Raji (cell line): ENCODE results near the gene NEK2.

ENCODE experiments used
- POLR2A ChIP-seq: IDR thresholded peaks from 2 replicates; pipeline ENCODE4 v1.6.1; 2011; ENCODE audit warnings: low read depth, low read length, control low read depth; ENCODE audit not compliant: insufficient read depth

NEK2 gene

DNA sequence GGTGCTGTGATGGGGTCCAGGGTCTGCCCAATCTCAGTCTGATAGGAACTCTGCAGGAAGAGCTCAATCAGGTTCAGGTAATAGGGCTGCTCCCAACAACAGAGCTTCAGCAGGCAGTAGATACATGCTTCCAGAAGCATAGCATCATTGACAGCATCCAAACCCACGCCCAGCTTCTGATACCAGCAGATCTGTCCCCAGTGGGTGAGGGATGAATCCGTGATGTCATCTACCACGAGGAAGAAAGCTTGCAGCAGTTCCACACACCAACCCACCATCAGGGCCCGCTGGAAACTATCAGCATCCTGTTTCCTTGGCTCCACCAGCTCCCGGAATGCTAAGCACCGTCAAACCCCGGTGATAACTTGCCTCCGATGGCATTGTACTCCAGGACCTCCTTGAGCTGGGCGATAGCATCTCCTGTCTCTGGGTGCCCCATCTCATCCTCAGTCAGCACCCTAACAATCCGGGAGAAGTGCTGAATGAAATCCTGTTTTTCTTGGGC, 14.7 kb downstream of the NEK2 start:
- TF ChIP-seq POLR2A, result no peak

GRCh38 chr1:211656728-211657127, 18.7 kb downstream of the NEK2 start:
- TF ChIP-seq POLR2A, result no peak

DNA sequence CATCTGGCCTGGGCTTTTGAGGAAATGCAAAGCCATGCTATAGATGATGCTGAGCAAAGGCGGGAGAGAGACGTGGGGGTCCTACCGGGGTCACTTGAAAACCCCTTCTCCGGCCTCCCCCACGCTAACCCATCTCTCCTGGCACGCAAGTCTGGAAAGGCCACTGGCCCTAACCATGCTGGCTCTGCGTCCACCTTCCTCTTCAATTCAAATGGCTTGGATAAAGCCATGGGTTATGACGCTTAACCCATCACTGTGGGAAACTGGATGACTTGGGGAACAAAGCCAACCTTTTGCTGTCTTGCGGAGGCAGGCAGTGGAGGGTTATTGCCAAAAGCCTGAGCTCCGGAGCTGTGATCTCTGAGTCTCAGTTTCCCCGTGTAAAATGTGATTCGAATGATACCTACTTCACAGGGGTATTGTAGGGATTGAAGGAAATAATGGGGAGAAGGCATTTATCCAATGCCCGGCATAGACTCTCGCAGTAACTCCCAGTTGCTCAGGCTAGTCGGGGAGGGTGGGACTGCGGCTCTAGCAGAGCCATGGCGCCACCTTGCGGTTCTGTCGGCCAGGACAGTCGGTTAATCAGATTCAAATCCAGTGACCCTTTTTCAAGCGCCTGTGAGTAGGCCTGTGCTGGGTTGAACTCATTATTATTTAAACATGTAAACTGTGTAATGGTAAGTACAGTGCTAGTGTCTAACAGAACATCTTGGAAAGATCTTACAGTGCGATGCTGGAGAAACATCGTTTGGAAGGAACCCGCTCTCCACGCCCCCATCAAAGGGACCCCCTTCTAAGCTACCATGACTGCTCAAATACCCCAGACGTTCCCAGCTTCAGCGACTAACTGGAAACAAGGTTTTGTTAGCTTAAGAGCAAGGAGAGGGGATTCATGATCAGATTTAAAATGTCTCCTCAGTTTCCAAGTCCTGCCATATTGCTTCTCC, 20.3 kb downstream of the NEK2 start:
- no peak for TF ChIP-seq POLR2A

DNA sequence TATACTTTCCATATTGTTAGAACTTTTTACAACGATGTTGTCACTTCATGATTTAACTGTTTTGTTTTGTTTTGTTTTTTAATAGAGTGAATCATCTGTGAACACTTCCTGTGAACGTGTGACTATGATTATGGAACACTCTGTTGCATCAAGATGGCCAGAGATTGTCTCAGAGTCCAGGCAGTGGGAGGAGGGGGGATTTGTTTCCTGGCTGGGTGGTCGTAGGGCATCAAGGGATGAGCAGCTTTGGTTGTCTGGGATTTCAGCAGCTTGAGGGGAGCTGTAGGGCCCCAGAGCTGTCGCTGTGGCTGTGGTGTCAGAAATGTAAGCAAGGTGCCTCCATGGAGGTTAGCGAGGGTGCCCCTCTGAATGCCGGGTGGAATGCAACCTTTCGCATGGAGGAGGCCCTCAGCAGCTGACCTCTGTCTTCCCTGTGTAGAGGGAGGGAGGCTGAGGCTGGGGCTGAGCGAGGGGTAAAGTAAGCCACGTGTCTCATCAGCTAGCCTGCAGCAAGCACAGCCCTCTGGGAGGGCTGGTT, 21.4 kb downstream of the NEK2 start:
- no peak for TF ChIP-seq POLR2A

DNA sequence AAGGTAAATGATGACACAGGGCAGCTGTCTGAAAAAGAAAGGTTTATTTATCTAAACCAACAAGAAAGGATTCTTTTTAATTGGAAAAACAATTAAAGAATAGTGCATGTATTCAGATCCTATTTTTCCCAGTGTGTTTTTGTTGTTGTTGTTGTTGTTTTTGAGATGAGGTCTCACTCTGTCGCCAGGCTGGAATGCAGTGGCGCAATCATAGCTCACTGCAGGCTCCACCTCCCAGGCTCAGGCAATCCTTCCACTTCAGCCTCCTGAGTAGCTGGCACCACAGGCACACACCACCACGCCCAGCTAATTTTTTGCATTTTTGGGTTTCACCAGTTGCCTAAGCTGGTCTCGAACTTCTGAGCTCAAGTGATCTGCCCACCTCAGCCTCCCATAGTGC, 22.1 kb downstream of the NEK2 start:
- TF ChIP-seq POLR2A, result no peak

DNA sequence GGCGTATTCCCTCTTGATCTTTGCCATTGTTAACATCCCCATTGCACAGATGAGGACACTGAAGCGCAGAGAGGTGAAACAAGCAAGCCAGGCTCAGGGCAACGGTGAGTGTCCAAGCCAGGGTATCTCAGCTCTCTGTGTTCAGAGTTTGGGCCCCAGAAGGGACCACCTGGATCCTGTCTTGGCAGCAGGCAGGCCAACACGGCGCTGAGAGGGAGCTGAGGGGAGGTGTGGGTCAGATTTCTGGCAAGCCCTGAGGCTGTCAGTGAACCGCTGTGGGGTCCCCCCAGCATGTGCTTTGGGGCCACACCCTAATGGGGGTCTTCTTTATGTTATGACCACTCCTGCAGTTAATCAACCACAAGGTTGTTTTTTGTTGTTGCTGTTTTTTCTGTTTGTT, 23.1 kb downstream of the NEK2 start:
- no peak for TF ChIP-seq POLR2A

DNA sequence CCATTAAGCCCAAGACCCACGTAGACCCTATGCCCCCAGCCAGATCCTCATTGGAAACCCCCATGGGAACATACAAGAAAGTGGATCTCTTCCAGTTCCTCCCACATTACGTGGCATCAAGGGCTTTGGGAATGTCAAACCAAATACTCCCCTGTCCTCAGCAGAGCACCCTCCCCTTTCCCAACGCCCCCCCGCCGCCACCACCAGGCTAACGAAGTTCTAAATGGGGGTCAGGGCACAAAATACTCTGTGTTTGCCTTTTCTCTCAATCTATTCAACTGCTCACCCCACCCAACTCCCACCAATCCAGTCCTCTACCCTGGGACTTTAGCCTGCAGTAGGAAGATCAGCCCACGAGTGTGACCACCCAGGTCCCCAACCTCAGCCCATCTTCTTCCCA, 24.5 kb downstream of the NEK2 start:
- no peak for TF ChIP-seq POLR2A

GRCh38 chr1:211648980-211649934, 26.2 kb downstream of the NEK2 start:
- no peak for TF ChIP-seq POLR2A

DNA sequence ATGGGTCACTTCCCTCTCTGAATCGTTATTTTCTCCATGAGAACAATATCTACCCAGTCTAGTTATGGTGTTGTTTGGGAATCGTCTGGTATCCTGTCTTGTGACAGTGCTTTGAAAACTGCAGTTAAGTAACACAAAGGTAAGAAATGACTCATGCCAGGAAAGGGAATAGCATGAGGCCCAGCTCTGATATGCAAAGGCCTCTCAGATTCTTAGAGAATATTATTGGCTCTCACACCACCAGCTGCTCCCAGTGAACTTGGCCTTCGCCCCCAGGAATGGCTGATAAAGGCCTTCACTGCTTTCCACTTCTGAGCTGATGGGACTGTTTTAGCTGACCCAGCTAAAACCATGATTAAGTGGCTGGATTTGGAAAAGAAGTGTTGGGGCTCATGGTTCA, 27.1 kb downstream of the NEK2 start:
- no peak for TF ChIP-seq POLR2A

DNA sequence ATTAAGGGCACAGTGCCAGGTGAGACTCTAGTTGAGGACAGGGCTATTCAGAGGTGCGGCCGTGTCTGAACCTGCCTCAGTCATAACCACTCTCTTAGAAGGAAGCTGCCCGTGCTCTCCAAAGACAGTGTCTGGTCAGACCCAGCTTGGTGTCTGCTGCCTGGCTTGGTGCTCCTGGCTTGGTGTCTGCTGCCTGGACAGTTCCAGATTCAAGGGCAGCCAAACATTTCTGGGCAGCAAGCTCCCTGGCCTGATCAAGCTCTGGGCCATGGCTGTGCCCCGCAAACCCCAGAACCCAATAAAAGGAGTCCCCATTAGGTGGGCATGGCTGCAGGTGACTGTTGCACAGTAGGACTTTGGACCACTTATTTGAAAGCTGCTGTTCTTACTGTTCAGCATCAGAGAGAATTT, 27.7 kb downstream of the NEK2 start:
- TF ChIP-seq POLR2A, result no peak

GRCh38 chr1:211646566-211646965, 28.9 kb downstream of the NEK2 start:
- no peak for TF ChIP-seq POLR2A

DNA sequence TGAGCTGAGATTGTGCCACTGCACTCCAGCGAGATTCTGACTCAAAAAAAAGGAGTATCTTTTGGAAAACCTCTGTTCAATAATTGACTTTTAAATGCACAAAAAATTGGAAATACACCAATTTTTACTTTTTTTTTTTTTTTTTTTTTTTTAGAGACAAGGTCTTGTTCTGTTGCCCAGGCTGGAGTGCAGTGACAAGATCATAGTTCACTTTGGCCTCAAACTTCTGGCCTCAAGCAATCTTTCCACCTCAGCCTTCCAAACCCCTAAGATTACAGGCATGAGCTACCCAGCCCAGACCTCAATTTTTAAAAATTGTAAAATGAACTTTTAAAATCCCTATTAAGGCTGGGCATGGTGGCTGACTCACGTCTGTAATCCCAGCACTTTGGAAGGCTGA, 30.8 kb downstream of the NEK2 start:
- no peak for TF ChIP-seq POLR2A

GRCh38 chr1:211643324-211644212, 31.9 kb downstream of the NEK2 start:
- no peak for TF ChIP-seq POLR2A

GRCh38 chr1:211642870-211643269, 32.6 kb downstream of the NEK2 start:
- TF ChIP-seq POLR2A, result no peak
